Effector memory CD4-positive, alpha-beta T cell (primary cell): ENCODE results near the gene KCNK15.
"Not testable (repeated sequence)": the region's sequence is repeated elsewhere in the genome, so short reads cannot be mapped to it uniquely, and the experiment has no call there.

Experiments used
- DNase-seq, 3 donors: peaks; one replicate each; pipeline ENCODE4 v3.0.0-alpha.2; 2020
- H3K27ac ChIP-seq: 2 replicates; pipeline ENCODE4 v1.7.0; 2013; ENCODE audit warnings: mild to moderate bottlenecking, low read length, moderate library complexity; ENCODE audit not compliant: insufficient read depth, poor library complexity, severe bottlenecking
- H3K27me3 ChIP-seq: replicated peaks from 2 replicates; pipeline ENCODE4 v1.7.0; 2013; ENCODE audit warnings: mild to moderate bottlenecking, low read length; ENCODE audit not compliant: insufficient read depth, control insufficient read depth, poor library complexity, severe bottlenecking
- H3K36me3 ChIP-seq: 2 replicates; pipeline ENCODE4 v1.7.0; 2013; ENCODE audit warnings: mild to moderate bottlenecking, low read length, moderate library complexity; ENCODE audit not compliant: control insufficient read depth, insufficient read depth
- H3K4me1 ChIP-seq: 2 replicates; pipeline ENCODE4 v1.7.0; 2013; ENCODE audit warnings: low read length, mild to moderate bottlenecking; ENCODE audit not compliant: control insufficient read depth, insufficient read depth, poor library complexity, severe bottlenecking
- H3K4me3 ChIP-seq: 2 replicates; pipeline ENCODE4 v1.7.0; 2013; ENCODE audit warnings: low read length, low read depth, mild to moderate bottlenecking; ENCODE audit not compliant: insufficient read depth, poor library complexity, severe bottlenecking
- H3K9me3 ChIP-seq: 2 replicates; pipeline ENCODE4 v1.7.0; 2013; ENCODE audit warnings: mild to moderate bottlenecking, low read length, moderate library complexity; ENCODE audit not compliant: control insufficient read depth

KCNK15 gene

GRCh38 chr20:44756011-44756688 lies 10.5 kb downstream of the KCNK15 start:
- Histone ChIP-seq H3K4me3 (no peak overlapping the region), H3K27me3 (no peaks in the 10 kb centered on the region), H3K4me1 (no peaks in the 10 kb centered on the region), H3K9me3 (no peaks in the 10 kb centered on the region), H3K27ac (no peak overlapping the region), H3K36me3 (no peaks in the 10 kb centered on the region)
- DNase-seq = no peak

DNA sequence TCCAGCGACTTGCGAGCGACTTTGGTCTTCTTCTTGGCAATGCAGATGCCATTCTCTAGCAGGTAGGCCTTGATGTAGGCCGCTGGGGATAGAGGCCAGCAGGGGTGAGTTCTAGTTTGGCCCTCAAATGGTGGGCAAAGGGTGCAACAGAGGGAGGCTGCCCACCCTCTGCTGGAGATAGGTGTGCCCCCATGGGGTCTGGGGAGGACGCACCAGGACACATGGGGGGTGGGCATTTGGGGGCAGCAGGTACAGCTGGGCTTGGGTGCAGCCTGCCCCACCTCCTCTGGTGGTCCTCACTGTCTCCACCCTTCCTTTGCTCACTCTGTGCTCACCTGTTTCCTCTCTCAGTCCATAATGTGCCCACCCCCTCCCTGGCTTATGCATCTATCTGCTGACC lies 11.3 kb downstream of the KCNK15 start:
- Histone ChIP-seq H3K36me3 (no peaks in the 10 kb centered on the region), H3K4me1 (no peaks in the 10 kb centered on the region), H3K4me3 (no peak overlapping the region), H3K27me3 (no peaks in the 10 kb centered on the region), H3K27ac (no peak overlapping the region), H3K9me3 (no peaks in the 10 kb centered on the region)
- DNase-seq = no peak

DNA sequence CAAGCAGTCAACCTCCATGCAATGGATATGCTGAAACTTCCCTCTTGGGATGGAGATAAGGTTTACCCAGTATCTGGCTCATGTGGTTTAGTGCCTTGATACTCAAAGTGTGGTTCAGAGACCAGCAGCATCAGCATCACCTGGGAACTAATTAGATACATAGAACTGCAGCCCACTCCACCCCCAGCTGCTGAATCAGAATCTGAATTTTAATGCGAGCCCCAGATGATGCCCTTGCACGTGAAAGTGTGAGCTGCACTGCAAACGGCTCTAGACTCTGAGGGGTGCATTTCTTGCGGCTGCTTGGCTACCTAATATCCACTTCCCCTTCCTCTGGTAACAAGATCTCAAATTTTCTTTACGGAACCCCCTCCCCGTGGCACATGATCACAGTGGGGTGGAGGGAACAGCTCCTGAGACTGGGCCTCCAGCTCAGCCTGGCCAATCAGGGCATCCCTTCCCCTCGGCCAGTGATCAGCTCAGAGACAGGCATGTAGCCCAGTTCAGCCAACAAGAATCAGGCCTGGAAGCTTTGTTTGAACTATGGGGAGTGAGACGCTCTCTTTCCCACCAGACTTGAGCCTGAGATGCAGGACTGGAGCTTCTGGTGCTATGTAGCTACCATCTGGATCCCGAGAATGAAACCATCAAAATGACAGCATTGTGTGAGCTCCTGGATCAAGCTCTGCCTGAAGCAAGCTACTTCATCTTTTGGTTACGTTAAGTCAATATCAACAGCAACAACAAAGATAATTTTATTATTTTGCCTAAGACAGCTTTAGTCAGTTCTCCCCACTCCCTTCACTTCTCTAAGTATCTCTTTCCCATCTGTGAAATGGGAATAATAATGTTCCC lies 12.8 kb downstream of the KCNK15 start:
- Histone ChIP-seq H3K27ac (no peak overlapping the region), H3K4me3 (no peak overlapping the region), H3K9me3 (no peaks in the 10 kb centered on the region), H3K36me3 (no peaks in the 10 kb centered on the region), H3K27me3 (no peaks in the 10 kb centered on the region), H3K4me1 (no peaks in the 10 kb centered on the region)
- no peak for DNase-seq

- no peaks in the 10 kb centered on the region for H3K4me1 ChIP-seq
- no peak overlapping the region for H3K27ac ChIP-seq
- no peaks in the 10 kb centered on the region for H3K36me3 ChIP-seq
- H3K4me3 ChIP-seq = no peak overlapping the region
- no peaks in the 10 kb centered on the region for H3K9me3 ChIP-seq
- DNase-seq = no peak
- no peaks in the 10 kb centered on the region for H3K27me3 ChIP-seq
Measured at GRCh38 chr20:44759595-44759994, 13.9 kb downstream of the KCNK15 start.

DNA sequence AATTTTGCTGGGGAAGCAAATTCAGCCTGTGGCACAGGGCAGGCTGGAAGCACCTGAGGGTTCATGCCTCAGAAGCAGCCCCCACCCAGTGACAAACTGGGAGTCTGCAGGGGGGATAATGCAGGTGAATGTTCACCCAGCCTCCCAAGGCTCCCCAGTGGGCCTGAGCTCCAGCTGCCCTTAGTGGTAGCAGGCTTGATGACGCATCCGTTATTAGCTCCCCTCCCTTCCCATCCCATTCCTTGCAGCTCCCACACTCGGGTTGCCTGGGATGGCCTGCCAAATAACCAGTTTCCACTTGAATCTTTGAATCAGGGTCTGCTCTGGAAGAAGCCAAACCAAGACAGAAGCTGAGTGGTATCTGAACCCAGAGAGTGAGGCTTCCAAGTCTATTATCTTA lies 15.8 kb downstream of the KCNK15 start:
- Histone ChIP-seq H3K27me3 (no peaks in the 10 kb centered on the region), H3K4me1 (no peaks in the 10 kb centered on the region), H3K9me3 (no peaks in the 10 kb centered on the region), H3K27ac (no peak overlapping the region), H3K4me3 (no peak overlapping the region), H3K36me3 (no peaks in the 10 kb centered on the region)
- DNase-seq = no peak

- Histone ChIP-seq H3K27me3 (no peaks in the 10 kb centered on the region), H3K9me3 (no peaks in the 10 kb centered on the region), H3K36me3 (no peaks in the 10 kb centered on the region), H3K4me3 (no peak overlapping the region), H3K4me1 (no peaks in the 10 kb centered on the region), H3K27ac (no peak overlapping the region)
- DNase-seq = no peak
Measured at GRCh38 chr20:44762466-44763140, 16.9 kb downstream of the KCNK15 start.

- not testable (repeated sequence) for H3K9me3 ChIP-seq, H3K4me3 ChIP-seq, H3K36me3 ChIP-seq, H3K27me3 ChIP-seq, H3K27ac ChIP-seq, H3K4me1 ChIP-seq, DNase-seq
Measured at GRCh38 chr20:44763798-44764197, 18.1 kb downstream of the KCNK15 start.

DNA sequence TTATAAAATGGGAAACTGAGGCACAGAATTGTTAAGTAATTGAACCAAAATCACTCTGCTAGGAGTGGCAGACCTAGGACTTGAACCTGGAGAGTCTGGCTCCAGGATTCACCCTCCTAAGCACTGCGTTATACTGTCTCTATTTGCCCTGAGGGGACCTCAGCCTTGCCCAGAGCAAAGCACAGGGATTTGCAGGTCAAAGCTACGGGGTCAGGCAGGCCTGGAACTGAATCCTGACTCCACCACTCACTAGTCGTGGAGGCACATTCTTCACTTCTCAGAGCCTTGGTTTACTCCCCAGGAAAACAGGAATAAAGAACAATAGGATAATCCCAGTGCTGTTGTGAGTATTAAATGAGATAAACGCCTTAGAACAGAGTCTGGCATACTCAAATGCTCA lies 19.4 kb downstream of the KCNK15 start:
- H3K27ac ChIP-seq = no peak overlapping the region
- H3K36me3 ChIP-seq = no peaks in the 10 kb centered on the region
- H3K4me1 ChIP-seq = no peaks in the 10 kb centered on the region
- H3K27me3 ChIP-seq = no peaks in the 10 kb centered on the region
- H3K4me3 ChIP-seq = no peak overlapping the region
- no peaks in the 10 kb centered on the region for H3K9me3 ChIP-seq
- no peak for DNase-seq

GRCh38 chr20:44765701-44766347 lies 20.2 kb downstream of the KCNK15 start:
- no peaks in the 10 kb centered on the region for H3K9me3 ChIP-seq
- H3K4me3 ChIP-seq = no peak overlapping the region
- no peak overlapping the region for H3K27ac ChIP-seq
- H3K36me3 ChIP-seq = no peaks in the 10 kb centered on the region
- no peaks in the 10 kb centered on the region for H3K27me3 ChIP-seq
- no peaks in the 10 kb centered on the region for H3K4me1 ChIP-seq
- no peak for DNase-seq
